ENCODE data around the gene CPXM2.

GRCh38 chr10:123934846-123935245 lies 43.2 kb upstream of the CPXM2 start:
- TF ChIP-seq ELK1 (IDR thresholded peaks at IDR 0.05; ENCODE audit: low read depth, low read length) (no peak), CTCF (IDR thresholded peaks at IDR 0.05) (no peak), JUN (IDR thresholded peaks at IDR 0.05) (no peak), TP53 (CRISPR knock-in tag; IDR thresholded peaks at IDR 0.05) (no peak), REST (IDR thresholded peaks at IDR 0.05) (no peak), MAX (IDR thresholded peaks at IDR 0.05) (no peak), EP300 (IDR thresholded peaks at IDR 0.05) (no peak), CEBPB (IDR thresholded peaks at IDR 0.05) (no peak), PHF8 (IDR thresholded peaks at IDR 0.05; ENCODE audit: borderline replicate concordance, low read depth) (no peak), HDAC2 (IDR thresholded peaks at IDR 0.05) (no peak), RAD21 (conservative IDR thresholded peaks at IDR 0.05 in 1 of 2, IDR thresholded peaks at IDR 0.05 in 1 of 2) (no peak), NPAS2 (CRISPR knock-in tag; IDR thresholded peaks at IDR 0.05; ENCODE audit: borderline replicate concordance) (no peak), PBX3 (IDR thresholded peaks at IDR 0.05) (no peak), GATA3 (IDR thresholded peaks at IDR 0.05; ENCODE audit: borderline replicate concordance) (no peak)
